K562 (cell line): Measurements from ENCODE around the gene DPM2. TPM values are rescaled to one million over a fixed set of nuclear protein-coding genes. Genes with fewer than 3 reads are reported as not detected.

ENCODE experiments used
- ATAC-seq: fragments of 200-7000 bp; cut with Tn5 transposase; 3 replicates; pipeline ENCODE4 v1.9.1; 2020; ENCODE audit warnings: moderate library complexity
- BruUV-seq: library from RNA; stranded (reverse); fragments of 400-500 nt; replicated peaks from 2 replicates; lab custom pipeline; 2021; lab: Mats Ljungman, UMichigan
- CTCF ChIA-PET: fragments of 300-600 bp; formaldehyde crosslinking; extraction: SDS; loops from one replicate; lab custom pipeline; 2021; ENCODE audit warnings: low intra/inter-chr PET ratio; lab: Yijun Ruan, JAX
- POLR2A ChIA-PET: fragments of 300-600, 350-650 bp; sonication (Branson Sonifier 250); formaldehyde crosslinking; extraction: SDS; loops from one replicate; lab custom pipeline; 2021; ENCODE audit warnings: antibody characterized with exemption, inconsistent platforms; lab: Yijun Ruan, JAX
- DNase-seq, 4 experiments: peaks; one replicate each; pipeline versions ENCODE4 v3.0.0 to v3.0.0-alpha.2; 2011 to 2018; ENCODE audit warnings: low spot score in 3 of 4, mixed read lengths in 3 of 4; ENCODE audit errors: extremely low read depth in 1 of 4
- FAIRE-seq: peaks from 2 replicates; lab custom pipeline; 2011; peaks lifted over from hg19 to GRCh38; lab: Jason Lieb, UNC
- H2AFZ ChIP-seq: 2 replicates; pipeline ENCODE4 v1.6.0; 2011; ENCODE audit warnings: low read depth, low read length, control low read depth, inconsistent platforms
- H3K27ac ChIP-seq: fragments of 200-600 bp; 3 replicates; pipeline ENCODE4 v1.8.0; 2011; ENCODE audit warnings: low read depth, mild to moderate bottlenecking, control low read depth, inconsistent platforms, low read length, moderate library complexity, mixed read lengths; ENCODE audit errors: extremely low read depth
- H3K27me3 ChIP-seq, 2 experiments: fragments of 300-600 bp in 1 of 2; 2 replicates in 1 of 2; 3 replicates in 1 of 2; pipeline versions ENCODE4 v1.6.0 to v1.8.0; 2011; ENCODE audit warnings: inconsistent platforms in 2 of 2, low read length in 2 of 2, mild to moderate bottlenecking in 1 of 2, mixed read lengths in 1 of 2, moderate library complexity in 1 of 2; ENCODE audit not compliant: control insufficient read depth in 2 of 2, insufficient read depth in 2 of 2
- H3K36me3 ChIP-seq: fragments of 300-600 bp; 3 replicates; pipeline ENCODE4 v1.8.0; 2011; ENCODE audit warnings: mild to moderate bottlenecking, low read length, inconsistent platforms; ENCODE audit not compliant: control insufficient read depth, insufficient read depth
- H3K4me1 ChIP-seq, 2 experiments: fragments of 200-600 bp in 1 of 2; replicated peaks in 1 of 2; 2 replicates in 1 of 2; 3 replicates in 1 of 2; pipeline versions ENCODE4 v1.5.1 to v1.8.0; 2011; ENCODE audit warnings: inconsistent platforms in 2 of 2, low read length in 2 of 2, mild to moderate bottlenecking in 1 of 2, mixed read lengths in 1 of 2, moderate library complexity in 1 of 2; ENCODE audit not compliant: control insufficient read depth in 2 of 2, insufficient read depth in 2 of 2
- H3K4me2 ChIP-seq: 2 replicates; pipeline ENCODE4 v1.6.1; 2011; ENCODE audit warnings: low read length, control low read depth, inconsistent platforms, mixed read lengths; ENCODE audit not compliant: insufficient read depth
- H3K4me3 ChIP-seq: fragments of 200-600 bp; sonication (generic), shearing (Covaris generic); 2 replicates; pipeline ENCODE4 v1.5.1; 2016; ENCODE audit warnings: control low read depth, inconsistent platforms
- H3K79me2 ChIP-seq: fragments of 200-600 bp; 3 replicates; pipeline ENCODE4 v1.8.0; 2011; ENCODE audit warnings: low read length, inconsistent platforms; ENCODE audit not compliant: control insufficient read depth, insufficient read depth
- H3K9ac ChIP-seq, 2 experiments: 2 replicates each; pipeline versions ENCODE4 v1.6.0 to v1.6.1; 2011; ENCODE audit warnings: low read depth in 2 of 2, low read length in 2 of 2, control low read depth in 1 of 2, inconsistent platforms in 1 of 2, mild to moderate bottlenecking in 1 of 2, mixed read lengths in 1 of 2; ENCODE audit not compliant: insufficient read depth in 1 of 2
- H3K9me1 ChIP-seq: one replicate; pipeline ENCODE4 v1.6.0; 2011; ENCODE audit warnings: inconsistent platforms, mild to moderate bottlenecking, low read length, moderate library complexity; ENCODE audit not compliant: control insufficient read depth, insufficient read depth
- H3K9me3 ChIP-seq: replicated peaks from 2 replicates; pipeline ENCODE4 v1.5.1; 2011; ENCODE audit warnings: low read depth, low read length, inconsistent platforms; ENCODE audit not compliant: control insufficient read depth, insufficient read depth
- H4K20me1 ChIP-seq: replicated peaks from 2 replicates; pipeline ENCODE4 v1.6.1; 2011; ENCODE audit warnings: low read length, inconsistent platforms, mixed read lengths; ENCODE audit not compliant: control insufficient read depth, insufficient read depth
- C11orf30 ChIP-seq: fragments of 450-650 bp; IDR thresholded peaks from 2 replicates; pipeline ENCODE4 v1.6.1; 2016; ENCODE audit warnings: low read depth, mild to moderate bottlenecking
- CBFA2T2 ChIP-seq: fragments of 450-650 bp; conservative IDR thresholded peaks from 2 replicates; pipeline ENCODE4 v1.6.1; 2017; ENCODE audit warnings: mild to moderate bottlenecking
- MTA1 ChIP-seq: fragments of 450-650 bp; IDR thresholded peaks from 2 replicates; pipeline ENCODE4 v1.6.1; 2017; ENCODE audit warnings: borderline replicate concordance
- NCOA2 ChIP-seq, 2 experiments: fragments of 450-650 bp; IDR thresholded peaks; 2 replicates each; pipeline ENCODE4 v1.6.1; 2018; ENCODE audit warnings: mild to moderate bottlenecking in 2 of 2, moderate library complexity in 1 of 2; ENCODE audit not compliant: partially characterized antibody in 2 of 2
- SMARCA4 ChIP-seq: fragments of 450-650 bp; IDR thresholded peaks from 2 replicates; pipeline ENCODE4 v1.6.1; 2016
- TARDBP ChIP-seq: fragments of 450-650 bp; IDR thresholded peaks from 2 replicates; pipeline ENCODE4 v1.6.1; 2016
- YY1 ChIP-seq, 3 experiments: IDR thresholded peaks; 2 replicates each; pipeline ENCODE4 v1.6.1; 2011; ENCODE audit warnings: low read length in 2 of 3, mild to moderate bottlenecking in 2 of 3, moderate library complexity in 2 of 3, borderline replicate concordance in 1 of 3, control low read depth in 1 of 3, low read depth in 1 of 3; ENCODE audit not compliant: insufficient read depth in 3 of 3, insufficient replicate concordance in 2 of 3, control insufficient read depth in 1 of 3, insufficient read length in 1 of 3; ENCODE audit errors: extremely low read depth in 1 of 3
- WGBS: fragments of 100-300 bp; shearing (Covaris generic); methylation state at CpG from one replicate; pipeline ENCODE4 v1.1.6; 2016; ENCODE audit warnings: low coverage, mixed read lengths; ENCODE audit not compliant: insufficient coverage; ENCODE audit errors: missing lambda C conversion rate; 5-methylcytosine and 5-hydroxymethylcytosine counted together
- in situ Hi-C: fragments of 300-500 bp; cut with MboI; formaldehyde crosslinking; loops from 4 replicates; pipeline ENCODE4 v1.15.0; 2018; ENCODE audit warnings: inconsistent platforms, mixed read lengths
- intact Hi-C: fragments of 100-400 bp; cut with micrococcal nuclease; formaldehyde crosslinking; loops from 2 replicates; pipeline ENCODE4 v1.14.2; 2022
- polyA plus RNA-seq, 8 experiments: library from polyadenylated mRNA; depleted of rRNA in 4 of 8; stranded (reverse) in 5 of 8; unstranded in 3 of 8; fragments of >200 nt; fragmentation: Nextera tagmentation in 2 of 8; fragmentation: Illumina TruSeq in 1 of 8; extraction: Ambion mirVana in 2 of 8; extraction: Trizol in 1 of 8; gene quantifications; 2 replicates each; pipeline versions ENCODE4 v1.2.1 to v1.2.3, GENCODE V29; 2011 to 2014; ENCODE audit warnings: inconsistent platforms in 1 of 8, missing spikeins in 1 of 8
- total RNA-seq, 7 experiments: library from RNA; depleted of rRNA in 6 of 7; stranded (reverse); fragments of >200 nt in 6 of 7; fragmentation: Illumina TruSeq in 2 of 7; extraction: Trizol in 2 of 7; gene quantifications; 2 replicates each; pipeline versions ENCODE4 v1.2.1 to v1.2.3, GENCODE V29; 2011 to 2021; ENCODE audit warnings: low replicate concordance in 1 of 7
- TF ChIP-seq, protein P1 (sequence below): fragments of 250-450 bp; sonication (Bioruptor Pico); IDR thresholded peaks from 2 replicates; pipeline ENCODE4 v1.8.0; 2021; ENCODE audit warnings: moderate library complexity, mild to moderate bottlenecking, inconsistent platforms
- TF ChIP-seq, protein P2 (sequence below): fragments of 250-450 bp; sonication (Bioruptor Pico); IDR thresholded peaks from 2 replicates; pipeline ENCODE4 v1.8.0; 2021; ENCODE audit warnings: moderate library complexity, mild to moderate bottlenecking, inconsistent platforms
- TF ChIP-seq, protein P3 (sequence below): fragments of 250-450 bp; sonication (Bioruptor Pico); IDR thresholded peaks from 2 replicates; pipeline ENCODE4 v1.5.0; 2022; ENCODE audit warnings: mild to moderate bottlenecking
- TF ChIP-seq, protein P4 (sequence below): sonication (generic); formaldehyde crosslinking; IDR thresholded peaks from 2 replicates; pipeline ENCODE4 v1.8.0; 2022; ENCODE audit warnings: mild to moderate bottlenecking, low read depth, missing genetic modification reagents
- TF ChIP-seq, protein P5 (sequence below): IDR thresholded peaks from 2 replicates; pipeline ENCODE4 v1.6.1; 2011; ENCODE audit warnings: borderline replicate concordance, low read depth, mild to moderate bottlenecking, moderate library complexity, low read length; ENCODE audit not compliant: insufficient read depth, poor library complexity, severe bottlenecking

The DPM2 gene
- total and polyA plus RNA-seq, 9 of the 15 experiments (the other 6 are each of a cell fraction or from before 2014, with no cell fraction given): 43.5 to 126 (median 71.1) TPM

DNA sequence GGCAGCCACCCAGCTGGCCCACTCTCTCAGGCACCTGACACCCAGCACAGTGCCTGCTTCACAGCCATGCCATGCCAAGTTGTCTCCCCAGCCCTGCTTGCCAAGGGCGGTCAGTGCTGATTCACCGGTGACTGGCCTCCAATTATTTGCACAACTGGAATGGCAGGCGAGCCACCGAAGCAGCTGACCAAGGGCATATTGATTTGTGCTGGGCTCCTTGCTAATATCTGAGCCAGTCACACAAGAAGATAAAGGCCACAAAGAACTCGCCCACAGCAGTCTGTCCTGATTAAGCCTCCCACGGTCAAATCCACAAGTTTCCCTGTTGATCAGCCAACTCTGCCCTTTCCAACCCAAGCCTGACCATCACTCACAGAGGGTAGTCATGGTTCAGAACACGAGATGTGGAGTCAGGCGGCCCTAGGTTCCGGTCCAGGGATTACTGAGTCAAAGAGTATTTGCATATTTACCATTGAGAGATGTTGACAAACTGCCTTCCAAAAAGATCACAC lies 49.5 kb upstream of the DPM2 start (continued):
- TF ChIP-seq, protein P1, sequence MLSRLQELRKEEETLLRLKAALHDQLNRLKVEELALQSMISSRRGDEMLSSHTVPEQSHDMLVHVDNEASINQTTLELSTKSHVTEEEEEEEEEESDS (CRISPR knock-in tag): no peak
- TF ChIP-seq NCOA2 (IDR thresholded peaks at IDR 0.05; ENCODE audit: partially characterized antibody in 2 of 2) (no peak), YY1 (IDR thresholded peaks at IDR 0.05; ENCODE audit: borderline replicate concordance in 1 of 3, control insufficient read depth in 1 of 3, extremely low read depth in 1 of 3, insufficient read depth in 3 of 3, insufficient read length in 1 of 3, insufficient replicate concordance in 2 of 3, low read depth in 1 of 3, low read length in 2 of 3) (no peak), MTA1 (no peak), CBFA2T2 (0 out of 2 replicates have a peak, but pooled peaks have one; percentile 13), SMARCA4 (no peak)

DNA sequence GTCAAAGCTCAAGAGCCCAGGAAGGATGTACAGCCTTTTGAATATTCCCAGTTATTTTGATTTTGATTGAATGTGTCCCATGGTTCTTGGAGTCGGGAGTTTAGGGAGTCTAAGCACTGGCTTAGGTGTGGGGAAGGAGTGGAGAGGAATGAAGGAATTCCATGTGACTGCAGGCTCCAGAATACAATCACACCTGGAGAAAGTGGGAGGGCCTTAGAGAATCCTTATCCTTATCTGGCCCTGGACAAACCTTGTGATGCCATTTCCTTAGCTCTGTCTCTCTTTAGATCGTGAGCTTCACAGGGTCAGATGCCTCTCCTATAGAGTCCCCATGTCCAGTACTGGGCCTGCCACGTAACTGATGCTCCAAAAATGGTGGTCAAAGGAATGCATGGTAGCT lies 47.4 kb upstream of the DPM2 start:
- H3K9me3 ChIP-seq: no peaks in the 10 kb centered on the region
- no TSS peak for BruUV-seq
- H3K27ac ChIP-seq: no peak overlapping the region
- intact Hi-C loops (no loop called here), in situ Hi-C loops (no loop called here)
- DNase-seq (no peak), ATAC-seq (no peak), FAIRE-seq (no peak)
- no peak overlapping the region for H3K4me2 ChIP-seq
- CTCF ChIA-PET: no interaction called here
- H3K9ac ChIP-seq: peak overlapping the region in 1 of 2 experiments; percentile 32; a peak in 1 of 4 replicates
- H3K79me2 ChIP-seq: peaks cover 3% of the 10 kb centered on the region
- H3K4me3 ChIP-seq: no peak overlapping the region
- H4K20me1 ChIP-seq: peaks cover under 1% of the 10 kb centered on the region; the same call in 1 of the 2 replicates
- peaks cover 21 to 36% of the 10 kb centered on the region in 2 experiments; a peak in 4 of 5 replicates for H3K4me1 ChIP-seq
- WGBS: 49% methylated on average over 3 of the region's 3 CpGs
- H2AFZ ChIP-seq: no peak overlapping the region; the same call in 1 of the 2 replicates
- POLR2A ChIA-PET: interaction anchor here (0.5 to 1.2 kb wide), 3 partner anchors 9 to 33 kb away, joined by 3 to 6 read pairs (median 4); no protein-coding TSS in a partner anchor
- H3K27me3 ChIP-seq: no peaks in the 10 kb centered on the region
- H3K9me1 ChIP-seq: no peaks in the 10 kb centered on the region
- H3K36me3 ChIP-seq: no peaks in the 10 kb centered on the region
- TF ChIP-seq, protein P2, sequence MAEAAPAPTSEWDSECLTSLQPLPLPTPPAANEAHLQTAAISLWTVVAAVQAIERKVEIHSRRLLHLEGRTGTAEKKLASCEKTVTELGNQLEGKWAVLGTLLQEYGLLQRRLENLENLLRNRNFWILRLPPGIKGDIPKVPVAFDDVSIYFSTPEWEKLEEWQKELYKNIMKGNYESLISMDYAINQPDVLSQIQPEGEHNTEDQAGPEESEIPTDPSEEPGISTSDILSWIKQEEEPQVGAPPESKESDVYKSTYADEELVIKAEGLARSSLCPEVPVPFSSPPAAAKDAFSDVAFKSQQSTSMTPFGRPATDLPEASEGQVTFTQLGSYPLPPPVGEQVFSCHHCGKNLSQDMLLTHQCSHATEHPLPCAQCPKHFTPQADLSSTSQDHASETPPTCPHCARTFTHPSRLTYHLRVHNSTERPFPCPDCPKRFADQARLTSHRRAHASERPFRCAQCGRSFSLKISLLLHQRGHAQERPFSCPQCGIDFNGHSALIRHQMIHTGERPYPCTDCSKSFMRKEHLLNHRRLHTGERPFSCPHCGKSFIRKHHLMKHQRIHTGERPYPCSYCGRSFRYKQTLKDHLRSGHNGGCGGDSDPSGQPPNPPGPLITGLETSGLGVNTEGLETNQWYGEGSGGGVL (CRISPR knock-in tag): no peak
- TF ChIP-seq, protein P3, sequence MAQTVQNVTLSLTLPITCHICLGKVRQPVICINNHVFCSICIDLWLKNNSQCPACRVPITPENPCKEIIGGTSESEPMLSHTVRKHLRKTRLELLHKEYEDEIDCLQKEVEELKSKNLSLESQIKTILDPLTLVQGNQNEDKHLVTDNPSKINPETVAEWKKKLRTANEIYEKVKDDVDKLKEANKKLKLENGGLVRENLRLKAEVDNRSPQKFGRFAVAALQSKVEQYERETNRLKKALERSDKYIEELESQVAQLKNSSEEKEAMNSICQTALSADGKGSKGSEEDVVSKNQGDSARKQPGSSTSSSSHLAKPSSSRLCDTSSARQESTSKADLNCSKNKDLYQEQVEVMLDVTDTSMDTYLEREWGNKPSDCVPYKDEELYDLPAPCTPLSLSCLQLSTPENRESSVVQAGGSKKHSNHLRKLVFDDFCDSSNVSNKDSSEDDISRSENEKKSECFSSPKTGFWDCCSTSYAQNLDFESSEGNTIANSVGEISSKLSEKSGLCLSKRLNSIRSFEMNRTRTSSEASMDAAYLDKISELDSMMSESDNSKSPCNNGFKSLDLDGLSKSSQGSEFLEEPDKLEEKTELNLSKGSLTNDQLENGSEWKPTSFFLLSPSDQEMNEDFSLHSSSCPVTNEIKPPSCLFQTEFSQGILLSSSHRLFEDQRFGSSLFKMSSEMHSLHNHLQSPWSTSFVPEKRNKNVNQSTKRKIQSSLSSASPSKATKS (CRISPR knock-in tag): no peak
- no peak for TF ChIP-seq C11orf30
- TF ChIP-seq, protein P4, sequence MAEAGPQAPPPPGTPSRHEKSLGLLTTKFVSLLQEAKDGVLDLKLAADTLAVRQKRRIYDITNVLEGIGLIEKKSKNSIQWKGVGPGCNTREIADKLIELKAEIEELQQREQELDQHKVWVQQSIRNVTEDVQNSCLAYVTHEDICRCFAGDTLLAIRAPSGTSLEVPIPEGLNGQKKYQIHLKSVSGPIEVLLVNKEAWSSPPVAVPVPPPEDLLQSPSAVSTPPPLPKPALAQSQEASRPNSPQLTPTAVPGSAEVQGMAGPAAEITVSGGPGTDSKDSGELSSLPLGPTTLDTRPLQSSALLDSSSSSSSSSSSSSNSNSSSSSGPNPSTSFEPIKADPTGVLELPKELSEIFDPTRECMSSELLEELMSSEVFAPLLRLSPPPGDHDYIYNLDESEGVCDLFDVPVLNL: no peak
- TF ChIP-seq, protein P5, sequence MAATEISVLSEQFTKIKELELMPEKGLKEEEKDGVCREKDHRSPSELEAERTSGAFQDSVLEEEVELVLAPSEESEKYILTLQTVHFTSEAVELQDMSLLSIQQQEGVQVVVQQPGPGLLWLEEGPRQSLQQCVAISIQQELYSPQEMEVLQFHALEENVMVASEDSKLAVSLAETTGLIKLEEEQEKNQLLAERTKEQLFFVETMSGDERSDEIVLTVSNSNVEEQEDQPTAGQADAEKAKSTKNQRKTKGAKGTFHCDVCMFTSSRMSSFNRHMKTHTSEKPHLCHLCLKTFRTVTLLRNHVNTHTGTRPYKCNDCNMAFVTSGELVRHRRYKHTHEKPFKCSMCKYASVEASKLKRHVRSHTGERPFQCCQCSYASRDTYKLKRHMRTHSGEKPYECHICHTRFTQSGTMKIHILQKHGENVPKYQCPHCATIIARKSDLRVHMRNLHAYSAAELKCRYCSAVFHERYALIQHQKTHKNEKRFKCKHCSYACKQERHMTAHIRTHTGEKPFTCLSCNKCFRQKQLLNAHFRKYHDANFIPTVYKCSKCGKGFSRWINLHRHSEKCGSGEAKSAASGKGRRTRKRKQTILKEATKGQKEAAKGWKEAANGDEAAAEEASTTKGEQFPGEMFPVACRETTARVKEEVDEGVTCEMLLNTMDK: no peak
- no peak for TF ChIP-seq TARDBP
